CD14-positive monocyte (primary cell): ENCODE data around the gene LRFN3. TPM values are rescaled to one million over a fixed set of nuclear protein-coding genes. Genes with fewer than 3 reads are reported as not detected.

ENCODE experiments used
- DNase-seq, 3 donors: peaks; one replicate each; pipeline ENCODE4 v3.0.0-alpha.2; 2011 to 2022
- H2AFZ ChIP-seq: 2 replicates; pipeline ENCODE4 v1.6.0; 2012; ENCODE audit warnings: mild to moderate bottlenecking, low read depth, low read length, inconsistent platforms; ENCODE audit not compliant: insufficient read depth, poor library complexity, severe bottlenecking
- H3K27ac ChIP-seq, 2 donors: 1 replicate in 1 of 2; 2 replicates in 1 of 2; pipeline ENCODE4 v1.5.1; 2012 to 2013; ENCODE audit warnings: low read length in 2 of 2, control low read depth in 1 of 2, inconsistent platforms in 1 of 2, low read depth in 1 of 2, mild to moderate bottlenecking in 1 of 2
- H3K27me3 ChIP-seq, 2 donors: one replicate each; pipeline versions ENCODE4 v1.6.0 to v1.6.1; 2011 to 2013; ENCODE audit warnings: low read length in 2 of 2; ENCODE audit not compliant: control insufficient read depth in 2 of 2, insufficient read depth in 2 of 2
- H3K36me3 ChIP-seq, 2 donors: replicated peaks in 1 of 2; 1 replicate in 1 of 2; 2 replicates in 1 of 2; pipeline versions ENCODE4 v1.5.1 to v1.6.1; 2012 to 2013; ENCODE audit warnings: low read length in 2 of 2, control low read depth in 1 of 2, inconsistent platforms in 1 of 2, mild to moderate bottlenecking in 1 of 2; ENCODE audit not compliant: insufficient read depth in 2 of 2, control insufficient read depth in 1 of 2
- H3K4me1 ChIP-seq, 2 donors: 1 replicate in 1 of 2; 2 replicates in 1 of 2; pipeline versions ENCODE4 v1.5.1 to v1.6.1; 2012 to 2013; ENCODE audit warnings: low read length in 2 of 2, control low read depth in 1 of 2, inconsistent platforms in 1 of 2, mild to moderate bottlenecking in 1 of 2, moderate library complexity in 1 of 2; ENCODE audit not compliant: insufficient read depth in 2 of 2, control insufficient read depth in 1 of 2
- H3K4me2 ChIP-seq: replicated peaks from 2 replicates; pipeline ENCODE3; 2012; ENCODE audit warnings: low read length, moderate library complexity, mild to moderate bottlenecking; ENCODE audit not compliant: poor library complexity, severe bottlenecking; ENCODE audit errors: extremely low read depth
- H3K4me3 ChIP-seq, 3 experiments: fragments of 200-600 bp in 1 of 3; sonication (generic) in 1 of 3; replicated peaks in 1 of 3; 1 replicate in 2 of 3; 2 replicates in 1 of 3; pipeline ENCODE4 v1.5.1; 2011 to 2013; ENCODE audit warnings: low read length in 3 of 3, mild to moderate bottlenecking in 3 of 3, control low read depth in 2 of 3, low read depth in 2 of 3, inconsistent platforms in 1 of 3, moderate library complexity in 1 of 3
- H3K79me2 ChIP-seq: 2 replicates; pipeline ENCODE4 v1.6.0; 2012; ENCODE audit warnings: mild to moderate bottlenecking, control low read depth, inconsistent platforms, low read length, moderate library complexity; ENCODE audit not compliant: insufficient read depth
- H3K9ac ChIP-seq: 2 replicates; pipeline ENCODE4 v1.6.0; 2017; ENCODE audit warnings: low read length, mild to moderate bottlenecking; ENCODE audit not compliant: insufficient read depth, poor library complexity, severe bottlenecking
- H3K9me3 ChIP-seq, 2 donors: replicated peaks in 1 of 2; 1 replicate in 1 of 2; 2 replicates in 1 of 2; pipeline versions ENCODE4 v1.5.1 to v1.6.1; 2012 to 2013; ENCODE audit warnings: low read length in 2 of 2, control low read depth in 1 of 2; ENCODE audit not compliant: control insufficient read depth in 1 of 2, insufficient read depth in 1 of 2
- H4K20me1 ChIP-seq: 2 replicates; pipeline ENCODE4 v1.6.0; 2012; ENCODE audit warnings: mild to moderate bottlenecking, low read length, control low read depth, moderate library complexity; ENCODE audit not compliant: insufficient read depth
- H3K27ac Mint-ChIP-seq, 7 donors: one replicate each; pipeline ENCODE4 v1.8.0; 2020; ENCODE audit warnings: mild to moderate bottlenecking in 7 of 7, mixed read lengths in 7 of 7, moderate library complexity in 6 of 7, inconsistent platforms in 2 of 7
- H3K27me3 Mint-ChIP-seq, 3 donors: one replicate each; pipeline ENCODE4 v1.8.0; 2021 to 2022; ENCODE audit warnings: low read depth in 3 of 3, mild to moderate bottlenecking in 3 of 3, mixed read lengths in 3 of 3, moderate library complexity in 3 of 3, inconsistent platforms in 1 of 3
- H3K36me3 Mint-ChIP-seq, 2 donors: one replicate each; pipeline ENCODE4 v1.8.0; 2020; ENCODE audit warnings: mixed read lengths in 2 of 2, inconsistent platforms in 1 of 2, mild to moderate bottlenecking in 1 of 2
- H3K4me1 Mint-ChIP-seq: one replicate; pipeline ENCODE4 v1.8.0; 2020; ENCODE audit warnings: mild to moderate bottlenecking, mixed read lengths
- H3K4me3 Mint-ChIP-seq, 2 donors: one replicate each; pipeline ENCODE4 v1.8.0; 2020; ENCODE audit warnings: mild to moderate bottlenecking in 2 of 2, mixed read lengths in 2 of 2, moderate library complexity in 1 of 2
- H3K9me3 Mint-ChIP-seq, 7 donors: one replicate each; pipeline ENCODE4 v1.8.0; 2020 to 2022; ENCODE audit warnings: mixed read lengths in 7 of 7, mild to moderate bottlenecking in 6 of 7, moderate library complexity in 6 of 7, inconsistent platforms in 2 of 7
- CTCF ChIP-seq: fragments of 200-600 bp; IDR thresholded peaks from one replicate; pipeline ENCODE4 v1.8.0; 2022; ENCODE audit warnings: antibody characterized with exemption, mild to moderate bottlenecking
- WGBS: methylation state at CpG from one replicate; pipeline ENCODE4 v1.1.5; 2013; ENCODE audit warnings: missing lambda C conversion rate; ENCODE audit not compliant: insufficient coverage; 5-methylcytosine and 5-hydroxymethylcytosine counted together
- intact Hi-C, 2 donors: fragments of 100-400 bp; cut with micrococcal nuclease; formaldehyde crosslinking; loops; one replicate each; pipeline versions ENCODE4 v1.15.0 to v1.15.1; 2023
- polyA plus RNA-seq, 3 donors: library from polyadenylated mRNA; depleted of rRNA in 1 of 3; unstranded in 2 of 3; stranded (reverse) in 1 of 3; fragments of 300-500 nt in 2 of 3; fragments of >200 nt in 1 of 3; fragmentation: Illumina TruSeq in 2 of 3; gene quantifications; 1 replicate in 2 of 3; 2 replicates in 1 of 3; pipeline ENCODE4 v1.2.3, GENCODE V29; 2012 to 2021

Gene LRFN3
- polyA plus RNA-seq, 3 donors, result 0.04 TPM; not detected in 2

DNA sequence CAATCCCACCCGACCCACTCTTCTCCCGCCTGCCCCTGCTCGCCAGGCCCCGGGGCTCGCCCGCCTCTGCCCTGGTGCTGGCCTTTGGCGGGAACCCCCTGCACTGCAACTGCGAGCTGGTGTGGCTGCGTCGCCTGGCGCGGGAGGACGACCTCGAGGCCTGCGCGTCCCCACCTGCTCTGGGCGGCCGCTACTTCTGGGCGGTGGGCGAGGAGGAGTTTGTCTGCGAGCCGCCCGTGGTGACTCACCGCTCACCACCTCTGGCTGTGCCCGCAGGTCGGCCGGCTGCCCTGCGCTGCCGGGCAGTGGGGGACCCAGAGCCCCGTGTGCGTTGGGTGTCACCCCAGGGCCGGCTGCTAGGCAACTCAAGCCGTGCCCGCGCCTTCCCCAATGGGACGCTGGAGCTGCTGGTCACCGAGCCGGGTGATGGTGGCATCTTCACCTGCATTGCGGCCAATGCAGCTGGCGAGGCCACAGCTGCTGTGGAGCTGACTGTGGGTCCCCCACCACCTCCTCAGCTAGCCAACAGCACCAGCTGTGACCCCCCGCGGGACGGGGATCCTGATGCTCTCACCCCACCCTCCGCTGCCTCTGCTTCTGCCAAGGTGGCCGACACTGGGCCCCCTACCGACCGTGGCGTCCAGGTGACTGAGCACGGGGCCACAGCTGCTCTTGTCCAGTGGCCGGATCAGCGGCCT is 4.1 kb downstream of the LRFN3 start:
- no peak overlapping the region for H3K27ac ChIP-seq
- TF ChIP-seq CTCF, result no peak
- H3K9ac ChIP-seq, result no peak overlapping the region
- Mint-ChIP-seq H3K36me3 (peaks cover 0 to 2% of the 10 kb centered on the region in 2 donors), H3K4me3 (no peak overlapping the region), H3K4me1 (peaks cover 6% of the 10 kb centered on the region), H3K27ac (no peak overlapping the region), H3K27me3 (peaks cover 29 to 35% (median 31%) of the 10 kb centered on the region in 3 donors), H3K9me3 (no peaks in the 10 kb centered on the region)
- no peaks in the 10 kb centered on the region for H4K20me1 ChIP-seq
- no peaks in the 10 kb centered on the region for H3K36me3 ChIP-seq
- H3K27me3 ChIP-seq, result peaks cover 13 to 29% of the 10 kb centered on the region in 2 donors
- WGBS, result 96% methylated on average over 48 of the region's 51 CpGs
- no peak overlapping the region for H3K4me3 ChIP-seq
- no peaks in the 10 kb centered on the region for H3K9me3 ChIP-seq
- DNase-seq, result no peak
- peaks cover 0 to 4% of the 10 kb centered on the region in 2 donors for H3K4me1 ChIP-seq
- H3K4me2 ChIP-seq, result no peak overlapping the region
- no peak overlapping the region for H2AFZ ChIP-seq
- intact Hi-C loops, result no loop called here
- H3K79me2 ChIP-seq, result no peaks in the 10 kb centered on the region

- H3K9me3 ChIP-seq, result no peaks in the 10 kb centered on the region
- H3K4me3 Mint-ChIP-seq, result no peak overlapping the region
- no peak overlapping the region for H3K27ac ChIP-seq
- no peak overlapping the region for H2AFZ ChIP-seq
- no peaks in the 10 kb centered on the region for H4K20me1 ChIP-seq
- no peak overlapping the region for H3K27ac Mint-ChIP-seq
- peaks cover 0 to 3% of the 10 kb centered on the region in 2 donors for H3K4me1 ChIP-seq
- peaks cover 23 to 29% (median 29%) of the 10 kb centered on the region in 3 donors for H3K27me3 Mint-ChIP-seq
- 93% methylated on average over 3 of the region's 4 CpGs for WGBS
- peaks cover 0 to 2% of the 10 kb centered on the region in 2 donors for H3K36me3 Mint-ChIP-seq
- H3K79me2 ChIP-seq, result no peaks in the 10 kb centered on the region
- H3K4me3 ChIP-seq, result no peak overlapping the region
- H3K9ac ChIP-seq, result no peak overlapping the region
- no peaks in the 10 kb centered on the region for H3K9me3 Mint-ChIP-seq
- no peak overlapping the region for H3K4me2 ChIP-seq
- no peak for TF ChIP-seq CTCF
- DNase-seq, result no peak
- peaks cover 5% of the 10 kb centered on the region for H3K4me1 Mint-ChIP-seq
- no peaks in the 10 kb centered on the region for H3K36me3 ChIP-seq
- peaks cover 10 to 23% of the 10 kb centered on the region in 2 donors for H3K27me3 ChIP-seq
- intact Hi-C loops, result no loop called here
Measured at GRCh38 chr19:35940839-35941238, 4.7 kb downstream of the LRFN3 start.
